T-helper 17 cell (primary cell): ENCODE data around the gene OS9. TPM values are rescaled to one million over a fixed set of nuclear protein-coding genes. Genes with fewer than 3 reads are reported as not detected.
"Not testable (repeated sequence)": the region's sequence is repeated elsewhere in the genome, so short reads cannot be mapped to it uniquely, and the experiment has no call there.

ENCODE experiments used
- ATAC-seq: fragments of 150-1000 bp; cut with Tn5 transposase; 2 replicates; pipeline ENCODE4 v1.10.0; 2021; ENCODE audit warnings: mild to moderate bottlenecking, moderate library complexity
- DNase-seq, 3 donors: peaks; one replicate each; pipeline versions ENCODE4 v3.0.0 to v3.0.0-alpha.2; 2020 to 2021
- H3K9me3 ChIP-seq: one replicate; pipeline ENCODE4 v1.7.0; 2013; ENCODE audit warnings: low read length, mild to moderate bottlenecking; ENCODE audit not compliant: control insufficient read depth, poor library complexity, severe bottlenecking
- H3K27ac Mint-ChIP-seq: one replicate; pipeline ENCODE4 v1.8.0; 2022; ENCODE audit warnings: mild to moderate bottlenecking, moderate library complexity, mixed read lengths
- H3K27me3 Mint-ChIP-seq: one replicate; pipeline ENCODE4 v1.8.0; 2022; ENCODE audit warnings: mixed read lengths
- H3K36me3 Mint-ChIP-seq: one replicate; pipeline ENCODE4 v1.8.0; 2022; ENCODE audit warnings: low read depth, mixed read lengths
- H3K4me1 Mint-ChIP-seq: one replicate; pipeline ENCODE4 v1.8.0; 2022; ENCODE audit warnings: mild to moderate bottlenecking, mixed read lengths
- H3K4me3 Mint-ChIP-seq: one replicate; pipeline ENCODE4 v1.8.0; 2022; ENCODE audit warnings: mild to moderate bottlenecking, moderate library complexity, mixed read lengths
- total RNA-seq, 4 donors: library from RNA in 2 of 4; stranded (reverse) in 2 of 4; gene quantifications; one replicate each; pipeline ENCODE4 v1.2.3 and lab custom pipeline; 2022 to 2026

The OS9 gene
- total RNA-seq, 2 donors from 2014 or later, result 138 to 142 TPM

GRCh38 chr12:57720606-57721595 lies 27.0 kb downstream of the OS9 start:
- H3K4me3 Mint-ChIP-seq, result peak overlapping the region; percentile 50
- no peak for DNase-seq
- H3K27ac Mint-ChIP-seq, result peak overlapping the region; percentile 14
- no peaks in the 10 kb centered on the region for H3K27me3 Mint-ChIP-seq
- H3K36me3 Mint-ChIP-seq, result peaks cover 11% of the 10 kb centered on the region
- no peaks in the 10 kb centered on the region for H3K9me3 ChIP-seq
- peaks cover 34% of the 10 kb centered on the region for H3K4me1 Mint-ChIP-seq
- no peak for ATAC-seq

GRCh38 chr12:57721846-57722608 lies 28.1 kb downstream of the OS9 start:
- Mint-ChIP-seq H3K4me1 (peaks cover 37% of the 10 kb centered on the region), H3K36me3 (peaks cover 14% of the 10 kb centered on the region), H3K27ac (peak overlapping the region; percentile 80)
- H3K27me3 Mint-ChIP-seq, H3K4me3 Mint-ChIP-seq, DNase-seq, H3K9me3 ChIP-seq, ATAC-seq: not testable (repeated sequence)

- Mint-ChIP-seq H3K4me3 (no peak overlapping the region), H3K36me3 (peaks cover 16% of the 10 kb centered on the region)
- no peak for ATAC-seq
Observed at GRCh38 chr12:57722716-57723629, 29.0 kb downstream of the OS9 start.

GRCh38 chr12:57723630-57723962 lies 29.7 kb downstream of the OS9 start:
- Mint-ChIP-seq H3K36me3 (peaks cover 15% of the 10 kb centered on the region), H3K27me3 (no peaks in the 10 kb centered on the region), H3K4me3 (no peak overlapping the region), H3K27ac (peak overlapping the region; percentile 80), H3K4me1 (peaks cover 39% of the 10 kb centered on the region)
- H3K9me3 ChIP-seq, result no peaks in the 10 kb centered on the region
- ATAC-seq (no peak), DNase-seq (no peak)

More at GRCh38 chr12:57722716-57723629, 29.0 kb downstream of the OS9 start:
- H3K27me3 Mint-ChIP-seq, result no peaks in the 10 kb centered on the region
- H3K27ac Mint-ChIP-seq, result peak overlapping the region; percentile 80
- H3K4me1 Mint-ChIP-seq, result peaks cover 36% of the 10 kb centered on the region
- no peak for DNase-seq
- no peaks in the 10 kb centered on the region for H3K9me3 ChIP-seq

- H3K36me3 Mint-ChIP-seq, result peaks cover 16% of the 10 kb centered on the region
- peaks cover 37% of the 10 kb centered on the region for H3K4me1 Mint-ChIP-seq
- ATAC-seq (peak; percentile 7), DNase-seq (no peak)
- H3K27me3 Mint-ChIP-seq, result no peaks in the 10 kb centered on the region
- H3K27ac Mint-ChIP-seq, result peak overlapping the region; percentile 80
- H3K9me3 ChIP-seq, result no peaks in the 10 kb centered on the region
- no peak overlapping the region for H3K4me3 Mint-ChIP-seq
Observed at GRCh38 chr12:57724003-57724935, 30.3 kb downstream of the OS9 start.

GRCh38 chr12:57724936-57725740 lies 31.2 kb downstream of the OS9 start:
- Mint-ChIP-seq H3K27me3 (no peaks in the 10 kb centered on the region), H3K36me3 (peaks cover 12% of the 10 kb centered on the region), H3K27ac (peak overlapping the region; percentile 80), H3K4me1 (peaks cover 35% of the 10 kb centered on the region), H3K4me3 (no peak overlapping the region)
- H3K9me3 ChIP-seq, result no peaks in the 10 kb centered on the region
- DNase-seq (no peak), ATAC-seq (peak; percentile 5)

GRCh38 chr12:57725851-57726150 lies 31.9 kb downstream of the OS9 start:
- Mint-ChIP-seq H3K36me3 (peaks cover 12% of the 10 kb centered on the region), H3K27me3 (no peaks in the 10 kb centered on the region), H3K4me1 (peaks cover 35% of the 10 kb centered on the region), H3K4me3 (peak overlapping the region; percentile 82), H3K27ac (peak overlapping the region; percentile 78)
- H3K9me3 ChIP-seq, result no peaks in the 10 kb centered on the region
- ATAC-seq (no peak), DNase-seq (no peak)

- peak overlapping the region; percentile 78 for H3K27ac Mint-ChIP-seq
- DNase-seq (no peak), ATAC-seq (peak; percentile 62)
- no peaks in the 10 kb centered on the region for H3K9me3 ChIP-seq
- peaks cover 12% of the 10 kb centered on the region for H3K36me3 Mint-ChIP-seq
- peak overlapping the region; percentile 82 for H3K4me3 Mint-ChIP-seq
- H3K27me3 Mint-ChIP-seq, result no peaks in the 10 kb centered on the region
- peaks cover 35% of the 10 kb centered on the region for H3K4me1 Mint-ChIP-seq
Observed at GRCh38 chr12:57726151-57726883, 32.4 kb downstream of the OS9 start.

GRCh38 chr12:57726884-57727757 lies 33.2 kb downstream of the OS9 start:
- Mint-ChIP-seq H3K4me3 (peak overlapping the region; percentile 56), H3K36me3 (peaks cover 11% of the 10 kb centered on the region), H3K4me1 (peaks cover 29% of the 10 kb centered on the region), H3K27me3 (no peaks in the 10 kb centered on the region), H3K27ac (no peak overlapping the region)
- no peak for ATAC-seq
- no peaks in the 10 kb centered on the region for H3K9me3 ChIP-seq
- DNase-seq, result no peak

GRCh38 chr12:57727758-57728395 lies 33.9 kb downstream of the OS9 start:
- Mint-ChIP-seq H3K27me3 (no peaks in the 10 kb centered on the region), H3K27ac (peak overlapping the region; percentile 19), H3K36me3 (peaks cover 11% of the 10 kb centered on the region), H3K4me1 (peaks cover 29% of the 10 kb centered on the region), H3K4me3 (peak overlapping the region; percentile 56)
- no peaks in the 10 kb centered on the region for H3K9me3 ChIP-seq
- ATAC-seq (no peak), DNase-seq (no peak)
